AG08395 (cell line): Measurements from ENCODE around the gene SNX5.
"Not testable (repeated sequence)": the region's sequence is repeated elsewhere in the genome, so short reads cannot be mapped to it uniquely, and the experiment has no call there.

ENCODE experiments used
- DNase-seq: peaks from one replicate; pipeline ENCODE4 v3.0.0; 2012; ENCODE audit warnings: mixed read lengths, low spot score

The SNX5 gene

DNA sequence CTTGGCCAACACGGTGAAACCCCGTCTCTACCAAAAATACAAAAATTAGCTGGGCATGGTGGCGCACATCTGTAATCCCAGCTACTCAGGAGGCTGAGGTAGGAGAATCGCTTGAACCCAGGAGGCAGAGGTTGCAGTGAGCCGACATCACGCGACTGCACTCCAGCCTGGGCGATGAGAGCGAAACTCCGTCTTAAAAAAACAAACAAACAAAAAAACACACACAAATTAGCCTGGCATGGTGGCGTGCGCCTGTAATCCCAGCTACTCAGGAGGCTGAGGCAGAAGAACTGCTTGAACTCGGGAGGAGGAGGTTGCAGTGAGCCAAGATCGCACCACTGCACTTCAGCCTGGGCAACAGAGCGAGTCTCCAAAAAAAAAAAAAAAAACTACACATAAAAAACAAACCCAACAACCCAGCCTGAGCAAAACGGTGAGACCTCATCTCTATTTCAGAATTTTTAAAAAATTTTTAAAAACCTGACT, 8.2 kb downstream of the SNX5 start:
- DNase-seq = not testable (repeated sequence)

GRCh38 chr20:17959257-17959627, 9.4 kb downstream of the SNX5 start:
- DNase-seq = no peak

GRCh38 chr20:17958373-17959256, 10.0 kb downstream of the SNX5 start:
- DNase-seq = no peak

- DNase-seq = no peak
These were observed 10.9 kb downstream of the SNX5 start for GRCh38 chr20:17957505-17958363.

DNA sequence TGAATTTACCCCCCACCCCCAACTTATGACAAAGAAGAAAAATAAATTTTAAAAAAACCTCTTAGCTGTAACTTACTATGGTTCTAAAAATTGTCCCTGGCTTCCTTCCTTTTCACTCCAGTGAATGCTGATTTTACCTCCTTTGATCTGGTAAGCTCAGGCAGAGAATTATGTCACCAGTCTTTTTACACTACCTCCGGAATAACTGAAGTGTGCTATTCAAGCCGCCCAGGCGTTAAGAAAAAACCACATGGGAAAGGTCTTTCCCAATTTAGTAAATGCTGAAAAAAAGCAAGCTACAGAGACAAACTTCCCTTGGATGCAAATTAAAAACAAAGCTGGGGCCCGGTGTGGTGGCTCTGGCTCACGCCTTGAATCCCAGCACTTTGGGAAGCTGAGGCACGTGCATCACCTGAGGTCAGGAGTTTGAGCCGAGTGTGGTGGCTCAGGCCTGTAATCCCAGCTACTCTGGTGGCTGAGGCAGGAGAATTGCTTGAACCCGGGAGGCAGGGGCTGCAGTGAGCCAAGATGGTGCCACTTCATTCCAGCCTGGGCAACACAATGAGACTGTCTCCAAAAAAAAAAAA, 12.4 kb downstream of the SNX5 start:
- no peak for DNase-seq

DNA sequence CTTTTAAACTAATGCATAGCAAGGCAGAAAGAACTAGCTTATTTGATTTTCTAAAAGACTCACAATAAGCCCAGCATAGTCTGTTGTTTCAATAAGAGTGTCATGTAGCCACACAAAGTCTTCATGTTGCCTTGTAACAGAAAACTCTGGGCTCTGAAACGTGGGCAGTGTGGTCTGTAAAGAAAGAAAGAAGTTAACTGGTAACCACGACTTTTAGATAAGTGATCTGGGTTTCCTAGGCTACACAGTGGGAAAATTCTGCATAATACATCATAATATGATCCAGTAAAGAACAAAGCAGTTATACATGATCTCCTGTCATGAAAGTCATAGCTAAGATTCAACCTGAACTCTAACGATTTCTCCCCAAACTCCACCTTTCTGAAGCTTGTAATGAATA, 13.3 kb downstream of the SNX5 start:
- no peak for DNase-seq

- no peak for DNase-seq
These were observed 14.7 kb downstream of the SNX5 start for GRCh38 chr20:17953935-17954334.

DNA sequence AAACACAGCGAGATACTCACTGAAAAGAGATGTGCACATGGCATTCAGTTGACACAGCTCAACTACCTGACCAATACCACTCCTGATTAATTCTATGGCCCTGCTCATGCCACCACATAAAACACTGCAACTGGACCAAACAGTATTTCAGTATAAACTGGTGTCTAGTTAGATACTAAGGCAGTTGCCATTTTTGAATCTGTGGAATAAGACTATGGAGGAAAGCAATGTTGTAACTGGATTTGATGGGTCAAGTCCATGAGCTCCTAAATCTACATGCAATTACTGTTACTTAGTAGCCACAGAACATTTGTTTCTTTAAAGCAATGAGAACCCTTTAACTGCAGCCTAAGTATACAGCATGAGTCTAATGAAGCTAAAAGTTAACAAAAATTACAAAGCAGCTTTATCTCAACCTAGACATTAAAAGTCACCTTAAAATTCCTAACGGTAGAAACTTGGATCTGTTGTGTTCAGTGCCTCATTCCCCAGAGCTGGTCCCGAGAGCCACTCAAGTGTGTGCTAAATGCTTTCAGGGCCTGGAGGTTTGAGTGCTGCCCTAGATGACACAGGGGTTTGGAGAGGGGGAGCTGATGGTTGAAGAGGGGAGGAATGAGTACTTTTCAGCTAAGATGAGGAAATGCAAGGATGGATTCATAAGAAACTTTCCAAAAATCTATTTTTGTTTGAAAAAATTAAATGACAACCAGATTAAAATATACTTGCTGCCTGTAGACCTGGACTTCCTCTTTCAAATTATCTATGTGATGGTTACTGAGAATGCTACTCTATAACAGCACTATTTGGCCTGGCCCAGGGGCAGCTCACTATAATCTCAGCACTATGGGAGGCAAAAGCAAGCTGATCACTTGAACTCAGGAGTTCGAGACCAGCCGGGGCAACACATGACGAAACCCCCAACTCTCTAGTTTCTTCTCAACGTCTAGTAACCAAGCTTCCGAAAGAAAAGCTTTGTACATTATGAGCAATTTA, 15.6 kb downstream of the SNX5 start:
- no peak for DNase-seq

- DNase-seq = no peak
These were observed 17.3 kb downstream of the SNX5 start for GRCh38 chr20:17951323-17951722.

GRCh38 chr20:17950670-17951069, 17.9 kb downstream of the SNX5 start:
- no peak for DNase-seq

GRCh38 chr20:17949899-17950298, 18.7 kb downstream of the SNX5 start:
- no peak for DNase-seq

- no peak for DNase-seq
These were observed 20.2 kb downstream of the SNX5 start for GRCh38 chr20:17948442-17948841.

DNA sequence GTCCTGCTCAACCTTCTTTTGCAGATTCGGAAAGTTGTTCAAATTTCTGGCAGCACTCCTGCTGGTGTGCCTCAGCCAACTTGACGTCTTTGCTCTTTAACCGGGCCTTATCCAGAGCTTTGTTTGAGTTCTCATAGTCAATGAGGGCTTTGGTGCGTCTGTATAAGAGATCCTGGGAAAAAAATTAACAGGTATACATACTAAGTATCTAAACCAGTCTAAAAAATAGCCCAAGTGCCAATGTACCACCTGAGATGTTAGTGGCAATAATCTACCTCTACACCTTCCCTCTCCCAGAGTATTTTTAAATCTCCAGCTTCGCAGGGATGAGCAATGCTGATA, 21.1 kb downstream of the SNX5 start:
- DNase-seq = no peak

DNA sequence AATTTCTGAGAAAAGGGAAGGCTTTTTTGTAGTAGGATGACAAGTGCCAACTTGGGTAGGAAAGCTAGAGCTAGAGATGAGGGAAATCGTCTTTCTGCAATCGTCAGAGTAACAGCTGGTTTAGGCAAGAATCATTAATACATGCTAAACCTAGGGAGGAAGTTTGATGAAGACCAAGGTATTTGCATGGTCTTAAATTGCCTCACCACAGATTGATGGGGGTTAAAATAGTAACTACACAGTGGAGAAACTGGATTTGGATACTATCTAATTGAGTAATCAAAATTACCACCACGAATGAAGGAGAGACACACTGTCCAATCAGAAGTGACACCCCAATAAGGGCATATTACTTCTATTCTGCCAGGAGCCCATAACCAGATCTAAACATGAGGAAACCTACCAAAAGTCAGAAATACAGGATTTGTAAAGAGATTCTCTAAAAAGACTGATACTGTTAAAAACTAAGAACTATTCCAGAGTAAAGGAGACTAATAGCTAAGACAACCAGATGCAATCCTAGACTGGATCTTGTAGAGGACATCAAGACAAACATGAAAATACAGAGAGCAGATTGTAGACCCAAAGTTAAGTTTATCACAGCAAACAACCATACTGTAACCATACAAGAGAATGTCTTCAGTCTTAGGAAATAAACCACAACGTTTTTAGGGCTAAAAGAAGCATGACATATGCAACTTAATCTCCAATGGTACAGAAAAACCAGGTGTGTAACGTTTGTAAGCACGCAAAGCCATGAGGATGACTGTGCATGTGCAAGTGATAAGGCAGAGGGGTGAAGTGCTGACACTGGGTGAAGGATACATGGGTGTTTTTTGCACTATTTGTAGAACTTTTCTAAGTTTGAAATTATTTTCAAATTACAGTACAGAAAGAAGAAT, 21.8 kb downstream of the SNX5 start:
- DNase-seq = no peak

- DNase-seq = no peak
These were observed 22.6 kb downstream of the SNX5 start for GRCh38 chr20:17946040-17946439.

DNA sequence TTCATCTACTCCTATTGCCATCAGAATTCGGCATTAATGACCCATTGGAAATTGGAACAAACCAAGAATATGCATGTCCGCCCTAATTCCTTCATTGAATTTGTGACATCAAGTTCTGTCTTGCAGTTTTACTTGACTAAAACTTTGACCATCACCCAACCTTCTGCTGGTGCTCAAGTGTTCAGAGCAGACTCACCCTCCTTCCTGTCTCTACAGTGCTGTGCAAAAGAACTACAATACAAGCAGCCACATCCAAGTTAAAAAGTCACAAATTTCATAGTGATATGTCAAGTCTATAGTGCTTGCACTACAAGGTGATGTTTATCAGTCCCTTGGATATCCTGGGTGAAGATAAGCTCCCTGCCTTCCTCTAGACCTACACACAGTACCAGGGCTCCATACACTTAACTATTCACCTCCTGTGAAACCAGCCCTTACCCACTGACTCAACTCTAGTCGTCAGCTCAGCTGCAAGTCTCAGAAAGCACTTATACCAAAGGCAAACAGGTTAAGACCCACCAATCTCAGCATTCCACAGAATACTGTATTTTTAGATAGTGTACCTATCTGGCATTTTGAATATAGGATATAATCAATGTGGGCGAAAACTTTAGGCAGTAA, 23.6 kb downstream of the SNX5 start:
- DNase-seq = no peak

- DNase-seq = no peak
These were observed 25.3 kb downstream of the SNX5 start for GRCh38 chr20:17943343-17943742.

GRCh38 chr20:17941826-17942196, 26.8 kb downstream of the SNX5 start:
- no peak for DNase-seq

- no peak for DNase-seq
These were observed 27.3 kb downstream of the SNX5 start for GRCh38 chr20:17941087-17941825.
